HG03575 (cell line): ENCODE measurements around the gene SETBP1.

Experiments
- ATAC-seq: cut with Tn5 transposase; IDR thresholded peaks from one replicate; pipeline ENCODE4 v1.9.1; 2021; ENCODE audit not compliant: unreplicated experiment, insufficient number of reproducible peaks, low FRiP score; ENCODE audit errors: extremely low read depth

SETBP1 gene

DNA sequence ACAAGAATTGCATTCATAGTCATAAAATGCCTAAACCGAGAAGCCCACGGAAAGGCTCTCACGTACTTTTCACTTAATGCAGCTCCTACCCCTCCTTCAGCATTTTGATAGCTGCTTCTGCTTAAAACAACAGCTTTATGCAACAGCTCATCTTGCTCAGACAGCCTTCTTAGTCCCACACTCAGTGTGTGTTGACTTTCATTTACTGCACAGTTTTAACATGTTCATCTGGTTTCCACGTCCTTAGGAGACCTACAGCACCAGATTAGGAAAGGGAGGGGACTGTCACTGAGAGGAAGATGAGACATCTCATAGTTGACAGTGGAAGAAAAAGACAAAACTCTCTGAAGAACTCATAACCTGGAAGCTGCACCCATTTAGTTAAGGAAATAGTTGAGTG is 435.4 kb downstream of the SETBP1 start:
- no peak for ATAC-seq
